ENCODE measurements around the gene REX1BD.

Gene REX1BD

DNA sequence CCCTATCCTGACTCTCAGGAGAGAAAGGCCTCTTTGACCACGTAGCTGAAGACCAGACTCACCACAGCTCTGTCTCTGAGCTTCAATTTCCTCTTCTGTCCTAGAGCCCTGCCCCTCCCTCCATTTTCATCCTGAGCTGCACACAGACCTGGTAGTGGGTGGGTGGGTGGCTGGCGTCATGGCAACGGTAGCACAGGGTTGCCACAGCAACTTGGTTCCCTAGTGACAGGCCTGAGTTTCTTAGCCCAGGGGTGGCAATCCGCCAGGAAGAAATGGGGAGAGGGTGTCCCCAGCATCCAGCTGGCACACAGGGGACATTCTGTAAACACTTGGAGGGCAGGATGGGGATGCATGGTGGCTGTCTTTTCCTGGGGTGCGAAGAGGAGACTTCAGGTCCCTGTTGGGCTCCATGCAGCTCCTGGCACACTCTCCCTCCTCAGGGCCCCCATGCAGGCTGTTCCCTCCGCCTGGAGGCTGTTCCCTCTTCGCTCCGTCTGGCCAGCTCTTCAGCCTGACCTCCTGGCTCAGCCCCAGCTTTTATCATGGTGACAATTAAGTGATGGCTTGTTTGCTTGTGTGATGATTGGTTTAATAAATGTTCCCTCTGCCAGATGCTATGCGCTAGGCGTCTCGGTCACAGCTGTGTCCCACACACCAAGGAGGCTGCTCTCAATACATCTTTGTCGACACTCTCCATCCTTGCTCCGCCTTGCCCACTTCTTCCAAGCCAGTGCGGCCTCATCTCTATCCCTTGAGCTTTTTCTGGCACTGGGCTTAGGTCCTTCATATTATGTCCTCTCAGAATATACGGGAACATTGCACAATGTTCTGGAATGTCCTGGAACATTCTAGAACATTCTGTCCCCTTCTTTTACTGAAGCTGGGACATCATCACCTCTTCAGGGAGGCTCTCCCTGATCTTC, 40.8 kb downstream of the REX1BD start:
- Histone ChIP-seq H2AFZ (ENCODE audit: low read depth, low read length) (no peak overlapping the region), H3K9me3 (ENCODE audit: insufficient read depth, low read length, severe bottlenecking) (no peaks in the 10 kb centered on the region), H3K27me3 (ENCODE audit: insufficient read depth, low read length, poor library complexity) (no peaks in the 10 kb centered on the region), H3K9ac (ENCODE audit: low read depth, low read length) (no peak overlapping the region), H3K4me2 (ENCODE audit: insufficient read depth, low read length) (no peak overlapping the region), H3K4me1 (ENCODE audit: insufficient read depth, low read length) (no peaks in the 10 kb centered on the region), H3K27ac (ENCODE audit: low read length) (no peak overlapping the region), H3K79me2 (ENCODE audit: insufficient read depth, low read length) (no peaks in the 10 kb centered on the region), H3K36me3 (ENCODE audit: insufficient read depth, low read length) (no peaks in the 10 kb centered on the region), H4K20me1 (ENCODE audit: insufficient read depth, low read length) (no peaks in the 10 kb centered on the region), H3K4me3 (ENCODE audit: low read depth in 1 of 2, low read length in 2 of 2) (no peak overlapping the region)
- ATAC-seq (ENCODE audit: insufficient read depth, low read depth) (no peak), DNase-seq (no peak)
- TF ChIP-seq, protein P1, sequence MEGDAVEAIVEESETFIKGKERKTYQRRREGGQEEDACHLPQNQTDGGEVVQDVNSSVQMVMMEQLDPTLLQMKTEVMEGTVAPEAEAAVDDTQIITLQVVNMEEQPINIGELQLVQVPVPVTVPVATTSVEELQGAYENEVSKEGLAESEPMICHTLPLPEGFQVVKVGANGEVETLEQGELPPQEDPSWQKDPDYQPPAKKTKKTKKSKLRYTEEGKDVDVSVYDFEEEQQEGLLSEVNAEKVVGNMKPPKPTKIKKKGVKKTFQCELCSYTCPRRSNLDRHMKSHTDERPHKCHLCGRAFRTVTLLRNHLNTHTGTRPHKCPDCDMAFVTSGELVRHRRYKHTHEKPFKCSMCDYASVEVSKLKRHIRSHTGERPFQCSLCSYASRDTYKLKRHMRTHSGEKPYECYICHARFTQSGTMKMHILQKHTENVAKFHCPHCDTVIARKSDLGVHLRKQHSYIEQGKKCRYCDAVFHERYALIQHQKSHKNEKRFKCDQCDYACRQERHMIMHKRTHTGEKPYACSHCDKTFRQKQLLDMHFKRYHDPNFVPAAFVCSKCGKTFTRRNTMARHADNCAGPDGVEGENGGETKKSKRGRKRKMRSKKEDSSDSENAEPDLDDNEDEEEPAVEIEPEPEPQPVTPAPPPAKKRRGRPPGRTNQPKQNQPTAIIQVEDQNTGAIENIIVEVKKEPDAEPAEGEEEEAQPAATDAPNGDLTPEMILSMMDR (IDR thresholded peaks at IDR 0.05; ENCODE audit: borderline replicate concordance, extremely low read depth, low read length, poor library complexity, severe bottlenecking), result no peak
- TF ChIP-seq EZH2 (IDR thresholded peaks at IDR 0.05; ENCODE audit: borderline replicate concordance, low read depth, low read length, severe bottlenecking), result no peak

DNA sequence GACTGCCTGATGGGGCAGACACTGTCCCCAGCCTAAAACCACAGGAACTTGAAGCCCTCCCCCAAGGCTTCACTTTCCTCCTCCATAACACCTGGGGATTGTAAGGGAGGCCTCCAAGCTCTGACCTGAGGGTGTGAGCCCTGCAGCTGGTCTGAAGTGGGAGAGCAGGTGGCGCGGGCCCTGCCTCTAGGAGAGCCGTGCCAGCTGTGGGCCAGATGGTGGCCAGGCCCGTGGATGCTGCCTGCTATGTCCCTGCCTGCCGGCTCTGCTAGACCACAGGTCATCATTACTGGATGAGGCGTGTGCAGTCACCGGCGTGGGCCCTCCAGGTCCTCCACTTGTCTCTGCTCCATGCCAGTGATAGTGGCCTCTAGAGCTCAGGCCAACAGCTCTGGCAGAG, 44.7 kb downstream of the REX1BD start:
- no peak overlapping the region for H3K9ac ChIP-seq (ENCODE audit: low read depth, low read length)
- TF ChIP-seq, protein P1 (IDR thresholded peaks at IDR 0.05; ENCODE audit: borderline replicate concordance, extremely low read depth, low read length, poor library complexity, severe bottlenecking), result no peak
- TF ChIP-seq EZH2 (IDR thresholded peaks at IDR 0.05; ENCODE audit: borderline replicate concordance, low read depth, low read length, severe bottlenecking), result no peak

DNA sequence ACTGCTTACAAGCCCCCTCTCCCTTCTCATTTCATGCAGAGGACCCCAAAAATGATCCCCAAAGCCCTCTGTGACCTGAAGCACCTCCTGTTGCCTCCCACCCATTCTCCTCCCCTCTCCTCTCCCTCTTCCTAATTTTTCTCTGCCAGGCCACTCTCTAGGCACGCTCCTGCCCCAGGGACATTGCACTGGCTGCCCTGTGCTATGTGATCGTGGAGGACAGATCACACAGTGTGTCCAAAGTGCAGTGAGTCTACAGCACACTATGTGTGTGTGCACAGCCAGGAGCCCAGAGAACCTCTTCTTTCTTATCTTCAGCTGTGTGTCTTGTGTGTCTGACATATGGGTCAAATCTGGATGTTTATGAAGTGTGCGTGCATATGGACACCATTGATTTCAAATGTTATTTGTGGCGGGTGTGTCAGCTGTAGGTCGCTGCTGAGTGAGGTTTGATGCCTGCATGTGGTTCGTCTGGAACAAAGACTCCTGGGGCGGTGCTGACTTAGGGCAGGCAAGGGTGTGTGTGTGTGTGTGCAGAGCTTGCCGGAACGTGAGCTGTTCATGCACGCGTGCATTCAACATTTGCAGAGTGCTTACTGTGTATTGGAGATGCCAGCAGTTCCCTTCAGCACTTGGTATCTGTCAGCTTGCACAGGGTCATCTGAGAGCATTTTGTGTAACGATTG, 46.2 kb downstream of the REX1BD start:
- DNase-seq (no peak), ATAC-seq (ENCODE audit: insufficient read depth, low read depth) (no peak)
- Histone ChIP-seq H3K4me2 (ENCODE audit: insufficient read depth, low read length) (no peak overlapping the region), H3K36me3 (ENCODE audit: insufficient read depth, low read length) (peaks cover 3% of the 10 kb centered on the region; the same call in 1 of the 2 replicates), H3K4me3 (ENCODE audit: low read depth in 1 of 2, low read length in 2 of 2) (no peak overlapping the region), H3K4me1 (ENCODE audit: insufficient read depth, low read length) (peaks cover 28% of the 10 kb centered on the region), H3K27ac (ENCODE audit: low read length) (no peak overlapping the region), H3K79me2 (ENCODE audit: insufficient read depth, low read length) (peaks cover 29% of the 10 kb centered on the region), H4K20me1 (ENCODE audit: insufficient read depth, low read length) (peaks cover 8% of the 10 kb centered on the region; the same call in 1 of the 2 replicates), H3K9me3 (ENCODE audit: insufficient read depth, low read length, severe bottlenecking) (no peaks in the 10 kb centered on the region), H2AFZ (ENCODE audit: low read depth, low read length) (no peak overlapping the region), H3K27me3 (ENCODE audit: insufficient read depth, low read length, poor library complexity) (no peaks in the 10 kb centered on the region), H3K9ac (ENCODE audit: low read depth, low read length) (no peak overlapping the region)
- no peak for TF ChIP-seq EZH2 (IDR thresholded peaks at IDR 0.05; ENCODE audit: borderline replicate concordance, low read depth, low read length, severe bottlenecking)
- TF ChIP-seq, protein P1 (IDR thresholded peaks at IDR 0.05; ENCODE audit: borderline replicate concordance, extremely low read depth, low read length, poor library complexity, severe bottlenecking), result no peak

More for the DNA sequence above, 44.7 kb downstream of the REX1BD start:
- Histone ChIP-seq H3K27ac (ENCODE audit: low read length) (no peak overlapping the region), H3K4me2 (ENCODE audit: insufficient read depth, low read length) (no peak overlapping the region), H3K27me3 (ENCODE audit: insufficient read depth, low read length, poor library complexity) (no peaks in the 10 kb centered on the region), H3K4me1 (ENCODE audit: insufficient read depth, low read length) (peaks cover 23% of the 10 kb centered on the region), H4K20me1 (ENCODE audit: insufficient read depth, low read length) (peaks cover 7% of the 10 kb centered on the region; the same call in 1 of the 2 replicates), H3K9me3 (ENCODE audit: insufficient read depth, low read length, severe bottlenecking) (no peaks in the 10 kb centered on the region), H3K36me3 (ENCODE audit: insufficient read depth, low read length) (peaks cover 3% of the 10 kb centered on the region; the same call in 1 of the 2 replicates), H3K4me3 (ENCODE audit: low read depth in 1 of 2, low read length in 2 of 2) (no peak overlapping the region), H2AFZ (ENCODE audit: low read depth, low read length) (no peak overlapping the region), H3K79me2 (ENCODE audit: insufficient read depth, low read length) (peaks cover 17% of the 10 kb centered on the region)
- DNase-seq, result no peak
- no peak for ATAC-seq (ENCODE audit: insufficient read depth, low read depth)
